Neural progenitor cell (in vitro differentiated cells): ENCODE results near the gene MARCHF3. TPM values are rescaled to one million over a fixed set of nuclear protein-coding genes. Genes with fewer than 3 reads are reported as not detected.
A peak's percentile ranks its signal among the peaks of the same experiment; 100 is the strongest.
"Not testable (repeated sequence)": the region's sequence is repeated elsewhere in the genome, so short reads cannot be mapped to it uniquely, and the experiment has no call there.

Source experiments
- DNase-seq: peaks from one replicate; pipeline ENCODE4 v3.0.0-alpha.2; 2016; ENCODE audit warnings: low spot score
- H2AFZ ChIP-seq: fragments of 200-600 bp; sonication (generic); replicated peaks from 2 replicates; pipeline ENCODE4 v1.6.1; 2016; ENCODE audit warnings: antibody characterized with exemption
- H3F3A ChIP-seq: fragments of 200-600 bp; sonication (generic); 2 replicates; pipeline ENCODE4 v1.6.1; 2016; ENCODE audit warnings: antibody characterized with exemption, low read depth
- H3K27ac ChIP-seq: fragments of 200-600 bp; sonication (generic); 2 replicates; pipeline ENCODE4 v1.5.1; 2016; ENCODE audit warnings: mild to moderate bottlenecking
- H3K27me3 ChIP-seq: fragments of 200-600 bp; sonication (generic); 2 replicates; pipeline ENCODE4 v1.6.1; 2016; ENCODE audit warnings: mild to moderate bottlenecking, moderate library complexity
- H3K36me3 ChIP-seq: fragments of 200-600 bp; sonication (generic); 2 replicates; pipeline ENCODE4 v1.5.1; 2016
- H3K4me1 ChIP-seq: fragments of 200-600 bp; sonication (generic); 2 replicates; pipeline ENCODE4 v1.6.1; 2016; ENCODE audit warnings: mixed run types
- H3K4me2 ChIP-seq: fragments of 200-600 bp; sonication (generic); 2 replicates; pipeline ENCODE4 v1.6.1; 2016
- H3K4me3 ChIP-seq: fragments of 200-600 bp; sonication (generic); 2 replicates; pipeline ENCODE4 v1.5.1; 2016
- H3K79me2 ChIP-seq: fragments of 200-600 bp; sonication (generic); 2 replicates; pipeline ENCODE4 v1.6.1; 2016; ENCODE audit warnings: low read depth
- H3K9ac ChIP-seq: fragments of 200-600 bp; sonication (generic); 2 replicates; pipeline ENCODE4 v1.6.1; 2016
- H3K9me3 ChIP-seq: fragments of 200-600 bp; sonication (generic); 2 replicates; pipeline ENCODE4 v1.5.1; 2016; ENCODE audit warnings: low read depth
- H4K20me1 ChIP-seq: fragments of 200-600 bp; sonication (generic); 2 replicates; pipeline ENCODE4 v1.6.1; 2016; ENCODE audit warnings: low read depth
- H3K27ac Mint-ChIP-seq: 3 replicates; pipeline ENCODE4 v1.8.0; 2021; ENCODE audit warnings: mixed read lengths
- H3K27me3 Mint-ChIP-seq: 2 replicates; pipeline ENCODE4 v1.8.0; 2022; ENCODE audit warnings: low read depth, mild to moderate bottlenecking, inconsistent platforms, moderate library complexity, mixed read lengths; ENCODE audit not compliant: insufficient read depth
- H3K36me3 Mint-ChIP-seq: 3 replicates; pipeline ENCODE4 v1.8.0; 2021; ENCODE audit warnings: mixed read lengths
- H3K4me1 Mint-ChIP-seq: 3 replicates; pipeline ENCODE4 v1.8.0; 2021; ENCODE audit warnings: mixed read lengths
- H3K4me3 Mint-ChIP-seq: 3 replicates; pipeline ENCODE4 v1.8.0; 2021; ENCODE audit warnings: mild to moderate bottlenecking, moderate library complexity, mixed read lengths
- H3K9me3 Mint-ChIP-seq: 3 replicates; pipeline ENCODE4 v1.8.0; 2020; ENCODE audit warnings: mixed read lengths
- EZH2 ChIP-seq: fragments of 200-600 bp; sonication (generic); IDR thresholded peaks from 2 replicates; pipeline ENCODE4 v1.6.1; 2017; ENCODE audit warnings: antibody characterized with exemption, mild to moderate bottlenecking, moderate library complexity
- EZH2phosphoT487 ChIP-seq: fragments of 200-600 bp; sonication (generic); IDR thresholded peaks from 2 replicates; pipeline ENCODE4 v1.6.1; 2017; ENCODE audit warnings: antibody characterized with exemption
- total RNA-seq: library from RNA; depleted of rRNA; stranded (reverse); fragments of >200 nt; gene quantifications from 2 replicates; pipeline ENCODE4 v1.2.3, GENCODE V29; 2015; ENCODE audit warnings: low replicate concordance
- TF ChIP-seq, protein P1 (sequence below): fragments of 200-600 bp; sonication (generic); IDR thresholded peaks from 2 replicates; pipeline ENCODE4 v1.5.1; 2017; ENCODE audit warnings: antibody characterized with exemption, mild to moderate bottlenecking

MARCHF3 gene
- total RNA-seq, 1 donor from 2014 or later = 6.1 TPM

GRCh38 chr5:126947146-126948010 is 83.0 kb downstream of the MARCHF3 start:
- Mint-ChIP-seq H3K4me3 (no peak overlapping the region), H3K4me1 (peaks cover 4% of the 10 kb centered on the region), H3K9me3 (no peaks in the 10 kb centered on the region), H3K36me3 (no peaks in the 10 kb centered on the region), H3K27ac (no peak overlapping the region), H3K27me3 (no peaks in the 10 kb centered on the region)
- no peaks in the 10 kb centered on the region for H4K20me1 ChIP-seq
- H3K36me3 ChIP-seq = no peaks in the 10 kb centered on the region
- no peaks in the 10 kb centered on the region for H3K9me3 ChIP-seq
- H3K9ac ChIP-seq = no peak overlapping the region
- peak overlapping the region; percentile 10 for H3K4me2 ChIP-seq
- no peaks in the 10 kb centered on the region for H3K79me2 ChIP-seq
- peaks cover 9% of the 10 kb centered on the region for H3K4me1 ChIP-seq
- no peak overlapping the region for H2AFZ ChIP-seq
- no peak overlapping the region for H3K4me3 ChIP-seq
- DNase-seq = no peak
- H3K27me3 ChIP-seq = no peaks in the 10 kb centered on the region
- no peaks in the 10 kb centered on the region for H3F3A ChIP-seq
- TF ChIP-seq, protein P1, sequence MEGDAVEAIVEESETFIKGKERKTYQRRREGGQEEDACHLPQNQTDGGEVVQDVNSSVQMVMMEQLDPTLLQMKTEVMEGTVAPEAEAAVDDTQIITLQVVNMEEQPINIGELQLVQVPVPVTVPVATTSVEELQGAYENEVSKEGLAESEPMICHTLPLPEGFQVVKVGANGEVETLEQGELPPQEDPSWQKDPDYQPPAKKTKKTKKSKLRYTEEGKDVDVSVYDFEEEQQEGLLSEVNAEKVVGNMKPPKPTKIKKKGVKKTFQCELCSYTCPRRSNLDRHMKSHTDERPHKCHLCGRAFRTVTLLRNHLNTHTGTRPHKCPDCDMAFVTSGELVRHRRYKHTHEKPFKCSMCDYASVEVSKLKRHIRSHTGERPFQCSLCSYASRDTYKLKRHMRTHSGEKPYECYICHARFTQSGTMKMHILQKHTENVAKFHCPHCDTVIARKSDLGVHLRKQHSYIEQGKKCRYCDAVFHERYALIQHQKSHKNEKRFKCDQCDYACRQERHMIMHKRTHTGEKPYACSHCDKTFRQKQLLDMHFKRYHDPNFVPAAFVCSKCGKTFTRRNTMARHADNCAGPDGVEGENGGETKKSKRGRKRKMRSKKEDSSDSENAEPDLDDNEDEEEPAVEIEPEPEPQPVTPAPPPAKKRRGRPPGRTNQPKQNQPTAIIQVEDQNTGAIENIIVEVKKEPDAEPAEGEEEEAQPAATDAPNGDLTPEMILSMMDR = no peak
- TF ChIP-seq EZH2phosphoT487 (no peak), EZH2 (no peak)
- no peak overlapping the region for H3K27ac ChIP-seq

DNA sequence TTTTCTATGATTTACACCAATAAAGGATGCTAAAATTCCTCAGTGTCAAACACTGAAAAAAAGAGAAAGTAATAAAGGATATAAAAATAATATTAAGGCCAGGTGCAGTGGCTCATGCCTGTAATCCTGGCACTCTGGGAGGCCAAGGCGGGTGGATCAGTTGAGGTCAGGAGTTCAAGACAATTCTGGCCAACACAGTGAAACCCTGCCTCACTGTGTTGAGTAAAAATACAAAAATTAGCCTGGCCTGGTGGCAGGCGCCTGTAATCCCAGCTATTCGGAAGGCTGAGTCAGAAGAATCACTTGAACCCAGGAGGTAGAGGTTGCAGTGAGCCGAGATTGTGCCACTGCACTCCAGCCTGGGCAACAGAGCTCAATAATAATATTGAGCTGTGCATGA is 87.5 kb downstream of the MARCHF3 start:
- not testable (repeated sequence) for H3K79me2 ChIP-seq, H3K27me3 ChIP-seq, H3K4me2 ChIP-seq, H3K27me3 Mint-ChIP-seq, H3F3A ChIP-seq, H3K27ac ChIP-seq, H3K9me3 ChIP-seq, H3K9me3 Mint-ChIP-seq, DNase-seq, H3K9ac ChIP-seq, H3K4me1 ChIP-seq, H3K4me3 Mint-ChIP-seq, H3K4me3 ChIP-seq, H2AFZ ChIP-seq, H3K27ac Mint-ChIP-seq, H3K4me1 Mint-ChIP-seq, H4K20me1 ChIP-seq, H3K36me3 Mint-ChIP-seq, H3K36me3 ChIP-seq

DNA sequence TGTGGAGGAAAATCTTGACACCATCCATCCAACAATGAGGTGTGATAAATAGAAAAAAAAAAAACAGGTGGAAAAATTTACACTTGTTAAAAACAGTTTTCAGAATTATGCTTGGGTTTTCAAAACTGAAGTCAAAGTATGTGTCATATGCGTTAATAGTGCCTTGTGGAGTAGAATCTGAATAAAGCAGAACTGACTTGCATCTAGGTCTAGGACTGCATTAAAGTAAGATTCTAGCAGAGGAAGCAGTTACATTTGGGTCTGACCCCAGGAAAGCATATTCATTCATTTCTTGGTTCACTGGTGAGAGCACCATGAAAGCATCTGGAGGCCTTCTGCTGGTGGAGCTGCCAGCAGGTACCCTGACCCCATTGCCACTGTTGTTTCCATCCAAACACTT is 89.0 kb downstream of the MARCHF3 start:
- H3K27ac Mint-ChIP-seq = no peak overlapping the region
- H3K27me3 ChIP-seq = no peaks in the 10 kb centered on the region
- H3K36me3 ChIP-seq = no peaks in the 10 kb centered on the region
- no peaks in the 10 kb centered on the region for H3K4me1 Mint-ChIP-seq
- DNase-seq = no peak
- H3K79me2 ChIP-seq = no peaks in the 10 kb centered on the region
- H3K4me3 Mint-ChIP-seq = no peak overlapping the region
- H3K9me3 Mint-ChIP-seq = no peaks in the 10 kb centered on the region
- H3K4me2 ChIP-seq = no peak overlapping the region
- no peak overlapping the region for H3K4me3 ChIP-seq
- no peaks in the 10 kb centered on the region for H3K27me3 Mint-ChIP-seq
- no peaks in the 10 kb centered on the region for H4K20me1 ChIP-seq
- no peaks in the 10 kb centered on the region for H3K9me3 ChIP-seq
- H3F3A ChIP-seq = no peaks in the 10 kb centered on the region
- H3K36me3 Mint-ChIP-seq = no peaks in the 10 kb centered on the region
- H3K27ac ChIP-seq = no peak overlapping the region
- no peaks in the 10 kb centered on the region for H3K4me1 ChIP-seq
- H2AFZ ChIP-seq = no peak overlapping the region
- TF ChIP-seq, protein P1 = no peak
- TF ChIP-seq EZH2phosphoT487 = no peak
- TF ChIP-seq EZH2 = no peak
- no peak overlapping the region for H3K9ac ChIP-seq

DNA sequence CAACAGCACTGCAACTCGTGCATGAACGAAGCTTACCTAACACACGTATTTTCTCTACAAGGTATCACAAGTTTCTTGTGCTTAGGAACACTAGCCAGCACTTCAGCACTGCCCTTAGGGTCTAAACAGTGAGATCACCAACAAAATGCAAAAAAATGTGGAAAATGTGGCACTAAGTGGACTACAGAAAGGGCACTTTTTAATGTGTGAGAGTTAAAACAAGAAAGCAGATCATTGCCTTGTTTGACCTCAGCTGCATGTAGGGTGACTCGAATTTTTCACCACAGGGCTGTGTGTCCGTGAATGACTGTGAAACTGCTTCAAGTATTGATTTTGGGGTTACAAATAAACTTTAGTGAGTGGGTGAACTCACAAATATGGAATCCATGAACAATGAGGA is 90.5 kb downstream of the MARCHF3 start:
- H3K4me1 ChIP-seq = no peaks in the 10 kb centered on the region
- H3K27me3 ChIP-seq = no peaks in the 10 kb centered on the region
- no peak overlapping the region for H3K27ac ChIP-seq
- H3K9me3 Mint-ChIP-seq = no peaks in the 10 kb centered on the region
- no peaks in the 10 kb centered on the region for H3K36me3 Mint-ChIP-seq
- H3K9me3 ChIP-seq = no peaks in the 10 kb centered on the region
- no peak overlapping the region for H2AFZ ChIP-seq
- H3K27me3 Mint-ChIP-seq = no peaks in the 10 kb centered on the region
- H3K4me3 Mint-ChIP-seq = no peak overlapping the region
- no peak overlapping the region for H3K4me3 ChIP-seq
- H3K79me2 ChIP-seq = no peaks in the 10 kb centered on the region
- no peaks in the 10 kb centered on the region for H3K4me1 Mint-ChIP-seq
- H3F3A ChIP-seq = no peaks in the 10 kb centered on the region
- no peak for DNase-seq
- H3K9ac ChIP-seq = no peak overlapping the region
- H3K27ac Mint-ChIP-seq = no peak overlapping the region
- TF ChIP-seq EZH2 (no peak), EZH2phosphoT487 (no peak)
- TF ChIP-seq, protein P1 = no peak
- H3K4me2 ChIP-seq = no peak overlapping the region
- H4K20me1 ChIP-seq = no peaks in the 10 kb centered on the region
- no peaks in the 10 kb centered on the region for H3K36me3 ChIP-seq
